ENCODE data around the gene PELO.

DNA sequence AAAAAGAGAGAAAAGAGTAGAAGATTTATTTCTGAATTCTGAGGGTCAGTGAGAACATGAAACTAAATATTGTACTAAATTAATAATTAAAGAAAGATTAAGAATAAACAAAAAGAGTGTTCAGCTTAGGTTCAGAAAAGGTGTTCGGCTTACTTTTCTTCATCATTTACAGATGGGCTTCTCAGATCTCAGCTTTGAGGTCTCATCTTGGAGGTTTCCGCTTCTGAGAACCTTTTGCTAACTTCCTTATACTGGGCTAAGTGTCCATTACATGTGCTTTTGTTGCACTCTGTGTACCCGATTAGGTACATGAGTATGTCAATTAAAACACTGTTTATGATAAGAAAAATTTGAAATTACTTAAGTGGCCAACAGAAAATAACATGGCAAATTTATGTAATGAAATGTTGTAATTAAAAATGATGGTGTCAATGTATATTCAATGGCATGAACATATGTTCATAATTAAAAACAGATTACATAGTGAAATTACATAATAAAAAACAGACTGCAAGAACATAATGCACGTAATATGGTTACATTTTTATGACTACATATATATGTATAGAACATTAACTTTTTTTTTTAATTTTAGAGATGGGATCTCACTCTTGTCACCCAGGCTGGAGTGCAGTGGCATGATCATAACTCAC, 17.3 kb upstream of the PELO start:
- TF ChIP-seq, protein P1, sequence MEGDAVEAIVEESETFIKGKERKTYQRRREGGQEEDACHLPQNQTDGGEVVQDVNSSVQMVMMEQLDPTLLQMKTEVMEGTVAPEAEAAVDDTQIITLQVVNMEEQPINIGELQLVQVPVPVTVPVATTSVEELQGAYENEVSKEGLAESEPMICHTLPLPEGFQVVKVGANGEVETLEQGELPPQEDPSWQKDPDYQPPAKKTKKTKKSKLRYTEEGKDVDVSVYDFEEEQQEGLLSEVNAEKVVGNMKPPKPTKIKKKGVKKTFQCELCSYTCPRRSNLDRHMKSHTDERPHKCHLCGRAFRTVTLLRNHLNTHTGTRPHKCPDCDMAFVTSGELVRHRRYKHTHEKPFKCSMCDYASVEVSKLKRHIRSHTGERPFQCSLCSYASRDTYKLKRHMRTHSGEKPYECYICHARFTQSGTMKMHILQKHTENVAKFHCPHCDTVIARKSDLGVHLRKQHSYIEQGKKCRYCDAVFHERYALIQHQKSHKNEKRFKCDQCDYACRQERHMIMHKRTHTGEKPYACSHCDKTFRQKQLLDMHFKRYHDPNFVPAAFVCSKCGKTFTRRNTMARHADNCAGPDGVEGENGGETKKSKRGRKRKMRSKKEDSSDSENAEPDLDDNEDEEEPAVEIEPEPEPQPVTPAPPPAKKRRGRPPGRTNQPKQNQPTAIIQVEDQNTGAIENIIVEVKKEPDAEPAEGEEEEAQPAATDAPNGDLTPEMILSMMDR (IDR thresholded peaks at IDR 0.05) = no peak
- TF ChIP-seq POLR2A (IDR thresholded peaks at IDR 0.05) = no peak
